Neuronal stem cell (in vitro differentiated cells): ENCODE data around the gene CLTCL1.
"Not testable (repeated sequence)": the region's sequence is repeated elsewhere in the genome, so short reads cannot be mapped to it uniquely, and the experiment has no call there.

Source experiments
- DNase-seq: peaks from one replicate; pipeline ENCODE4 v3.0.0-alpha.2; 2013; ENCODE audit warnings: low spot score
- H2AFZ ChIP-seq: one replicate; pipeline ENCODE4 v1.6.1; 2013; ENCODE audit warnings: mild to moderate bottlenecking, low read length, inconsistent platforms
- H2AK5ac ChIP-seq: 2 replicates; pipeline ENCODE4 v1.6.1; 2013; ENCODE audit warnings: low read depth, mild to moderate bottlenecking, inconsistent platforms, low read length, moderate library complexity, mixed read lengths
- H2BK120ac ChIP-seq: 2 replicates; pipeline ENCODE4 v1.6.1; 2013; ENCODE audit warnings: low read depth, mild to moderate bottlenecking, inconsistent platforms, low read length, moderate library complexity, mixed read lengths
- H2BK12ac ChIP-seq: one replicate; pipeline ENCODE4 v1.6.1; 2013; ENCODE audit warnings: low read length, inconsistent platforms
- H2BK15ac ChIP-seq: 2 replicates; pipeline ENCODE4 v1.6.1; 2013; ENCODE audit warnings: mild to moderate bottlenecking, low read length, inconsistent platforms, mixed read lengths
- H2BK5ac ChIP-seq: one replicate; pipeline ENCODE4 v1.6.1; 2013; ENCODE audit warnings: inconsistent platforms, mild to moderate bottlenecking, low read length, moderate library complexity
- H3K14ac ChIP-seq: one replicate; pipeline ENCODE4 v1.6.1; 2013; ENCODE audit warnings: low read length, inconsistent platforms
- H3K18ac ChIP-seq: 2 replicates; pipeline ENCODE4 v1.6.1; 2013; ENCODE audit warnings: low read length, inconsistent platforms
- H3K23ac ChIP-seq: 2 replicates; pipeline ENCODE4 v1.6.1; 2013; ENCODE audit warnings: low read depth, mild to moderate bottlenecking, mixed read lengths, low read length, inconsistent platforms; ENCODE audit not compliant: poor library complexity
- H3K27ac ChIP-seq: replicated peaks from 3 replicates; pipeline ENCODE4 v1.5.1; 2013; ENCODE audit warnings: low read length, inconsistent platforms
- H3K27me3 ChIP-seq, 3 experiments: 2 replicates each; pipeline ENCODE4 v1.6.1; 2013; ENCODE audit warnings: low read length in 3 of 3, mild to moderate bottlenecking in 2 of 3, inconsistent platforms in 1 of 3, low read depth in 1 of 3, mixed read lengths in 1 of 3, moderate library complexity in 1 of 3; ENCODE audit not compliant: control insufficient read depth in 3 of 3, insufficient read depth in 3 of 3
- H3K36me3 ChIP-seq, 2 donors: replicated peaks in 1 of 2; 2 replicates each; pipeline ENCODE4 v1.6.1; 2013; ENCODE audit warnings: low read length in 2 of 2; ENCODE audit not compliant: control insufficient read depth in 2 of 2, insufficient read depth in 2 of 2
- H3K4ac ChIP-seq: 2 replicates; pipeline ENCODE4 v1.6.1; 2013; ENCODE audit warnings: inconsistent platforms, mild to moderate bottlenecking, low read length, moderate library complexity
- H3K4me1 ChIP-seq, 2 donors: 1 replicate in 1 of 2; 2 replicates in 1 of 2; pipeline ENCODE4 v1.6.1; 2013; ENCODE audit warnings: low read length in 2 of 2, low read depth in 1 of 2; ENCODE audit not compliant: control insufficient read depth in 2 of 2, insufficient read depth in 1 of 2
- H3K4me2 ChIP-seq: one replicate; pipeline ENCODE4 v1.6.1; 2013; ENCODE audit warnings: mild to moderate bottlenecking, low read length, inconsistent platforms; ENCODE audit not compliant: insufficient read depth, poor library complexity, severe bottlenecking
- H3K4me3 ChIP-seq, 2 donors: 2 replicates each; pipeline ENCODE4 v1.5.1; 2013; ENCODE audit warnings: low read length in 2 of 2, mild to moderate bottlenecking in 2 of 2, inconsistent platforms in 1 of 2, moderate library complexity in 1 of 2
- H3K79me1 ChIP-seq: one replicate; pipeline ENCODE4 v1.6.1; 2013; ENCODE audit warnings: low read depth, mild to moderate bottlenecking, inconsistent platforms, low read length, moderate library complexity
- H3K9ac ChIP-seq: one replicate; pipeline ENCODE4 v1.6.1; 2013; ENCODE audit warnings: mild to moderate bottlenecking, low read depth, low read length, inconsistent platforms; ENCODE audit not compliant: poor library complexity
- H3K9me3 ChIP-seq, 2 donors: replicated peaks in 1 of 2; 2 replicates each; pipeline versions ENCODE3 to v1.6.1; 2013; ENCODE audit warnings: low read length in 2 of 2, mild to moderate bottlenecking in 2 of 2, inconsistent platforms in 1 of 2, low read depth in 1 of 2, mixed read lengths in 1 of 2, moderate library complexity in 1 of 2; ENCODE audit not compliant: control insufficient read depth in 2 of 2, insufficient read depth in 1 of 2
- H4K8ac ChIP-seq: one replicate; pipeline ENCODE4 v1.6.1; 2013; ENCODE audit warnings: low read depth, mild to moderate bottlenecking, inconsistent platforms, low read length, moderate library complexity
- H4K91ac ChIP-seq: one replicate; pipeline ENCODE4 v1.6.1; 2013; ENCODE audit warnings: low read length, low read depth, mild to moderate bottlenecking, inconsistent platforms; ENCODE audit not compliant: poor library complexity
- WGBS, 2 donors: extraction: QIAGEN DNeasy Blood & Tissue Kit; methylation state at CpG; one replicate each; pipeline ENCODE4 v1.1.7; 2013; ENCODE audit warnings: missing lambda C conversion rate in 2 of 2, mixed read lengths in 1 of 2; ENCODE audit not compliant: insufficient read length in 2 of 2, insufficient replicate concordance in 1 of 2; ENCODE audit errors: extremely low coverage in 2 of 2; 5-methylcytosine and 5-hydroxymethylcytosine counted together

CLTCL1 gene

DNA sequence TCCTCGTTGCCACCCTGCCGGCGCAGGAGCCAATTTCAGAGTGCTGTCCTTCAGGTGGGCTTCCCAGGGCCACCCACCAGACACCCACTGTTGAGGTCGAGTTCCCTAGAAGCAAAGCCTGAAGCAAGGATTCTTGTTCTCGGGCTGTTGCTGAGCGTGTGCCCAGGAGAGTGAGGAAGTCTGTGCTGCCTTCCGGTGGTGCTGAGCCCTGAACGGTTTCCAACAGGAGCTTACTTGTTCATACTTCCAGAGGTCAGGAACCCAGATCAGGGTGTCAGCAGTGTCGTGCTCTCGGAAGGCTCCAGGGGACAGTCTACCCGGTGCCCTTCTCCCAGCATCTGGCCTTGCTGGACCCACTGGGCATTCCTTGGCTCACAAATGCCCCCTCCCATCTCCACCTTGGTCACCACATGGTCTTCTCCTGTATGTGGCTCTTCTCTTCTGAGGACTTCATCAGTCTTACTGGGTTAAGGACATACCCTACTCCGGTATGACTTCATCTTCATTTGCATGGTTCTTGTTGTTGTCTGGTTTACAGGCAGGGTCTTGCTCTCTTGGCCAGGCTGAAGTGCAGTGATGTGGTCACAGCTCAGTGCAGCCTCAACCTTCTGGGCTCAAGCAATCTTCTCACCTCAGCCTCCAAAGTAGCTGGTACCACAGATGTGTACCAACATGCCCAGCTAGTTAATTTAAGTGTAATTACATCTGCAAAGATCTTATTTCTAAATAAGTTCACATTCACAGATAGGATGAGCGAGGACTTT, 124.2 kb downstream of the CLTCL1 start:
- no peaks in the 10 kb centered on the region for H3K36me3 ChIP-seq
- peaks cover 5 to 14% of the 10 kb centered on the region in 2 donors for H3K4me1 ChIP-seq
- H3K14ac ChIP-seq: no peak overlapping the region
- no peak overlapping the region for H2BK15ac ChIP-seq
- H3K79me1 ChIP-seq: peaks cover 7% of the 10 kb centered on the region
- H2AK5ac ChIP-seq: no peak overlapping the region
- no CpG with 5 or more reads among the region's 13 CpGs for WGBS, 2 donors
- H2BK5ac ChIP-seq: no peak overlapping the region
- peaks cover 7 to 49% (median 45%) of the 10 kb centered on the region in 3 experiments for H3K27me3 ChIP-seq
- no peak overlapping the region for H3K4ac ChIP-seq
- H3K18ac ChIP-seq: no peak overlapping the region
- H3K9ac ChIP-seq: no peak overlapping the region
- H3K23ac ChIP-seq: peak overlapping the region; percentile 89
- DNase-seq: no peak
- no peak overlapping the region for H3K27ac ChIP-seq
- no peak overlapping the region for H4K91ac ChIP-seq
- no peak overlapping the region for H3K4me3 ChIP-seq
- H4K8ac ChIP-seq: no peak overlapping the region
- no peak overlapping the region for H2BK12ac ChIP-seq
- no peak overlapping the region for H2BK120ac ChIP-seq
- H3K9me3 ChIP-seq: peaks cover 0 to 2% of the 10 kb centered on the region in 2 donors
- H2AFZ ChIP-seq: no peak overlapping the region
- H3K4me2 ChIP-seq: no peak overlapping the region

DNA sequence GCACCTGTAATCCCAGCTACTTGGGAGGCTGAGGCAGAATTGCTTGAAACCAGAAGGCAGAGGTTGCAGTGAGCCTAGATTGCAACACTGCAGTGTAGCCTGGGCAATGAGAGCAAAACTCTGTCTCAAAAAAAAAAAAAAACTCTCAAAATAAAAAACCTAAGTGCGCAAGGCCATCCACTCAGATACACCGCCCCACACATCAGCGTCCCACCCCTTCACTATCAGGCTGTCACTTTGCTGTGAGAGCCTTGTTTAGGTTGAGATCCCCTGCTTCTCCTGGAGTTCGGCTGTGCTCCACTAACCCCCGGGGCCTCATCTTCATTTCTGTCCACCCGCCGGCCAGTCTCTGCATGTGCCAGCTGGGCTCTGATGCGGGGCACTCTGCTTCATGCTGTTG, 125.1 kb downstream of the CLTCL1 start:
- Histone ChIP-seq H2BK12ac (no peak overlapping the region), H3K36me3 (no peaks in the 10 kb centered on the region), H3K4me1 (peaks cover 3 to 12% of the 10 kb centered on the region in 2 donors), H3K14ac (no peak overlapping the region), H2AFZ (no peak overlapping the region), H3K4me3 (no peak overlapping the region), H3K79me1 (no peaks in the 10 kb centered on the region), H3K18ac (no peak overlapping the region), H2AK5ac (no peak overlapping the region), H3K27me3 (peaks cover 7 to 52% (median 50%) of the 10 kb centered on the region in 3 experiments), H3K4ac (no peak overlapping the region), H2BK5ac (no peak overlapping the region), H3K9me3 (peaks cover 0 to 2% of the 10 kb centered on the region in 2 donors), H2BK15ac (no peak overlapping the region), H2BK120ac (no peak overlapping the region), H3K9ac (no peak overlapping the region), H4K8ac (no peak overlapping the region), H3K4me2 (no peak overlapping the region), H3K23ac (peak overlapping the region; percentile 89), H4K91ac (no peak overlapping the region), H3K27ac (no peak overlapping the region)
- no CpG with 5 or more reads among the region's 8 CpGs for WGBS, 2 donors
- no peak for DNase-seq

GRCh38 chr22:19164425-19164824, 127.1 kb downstream of the CLTCL1 start:
- no peak overlapping the region for H2AFZ ChIP-seq
- no peak for DNase-seq
- no peak overlapping the region for H3K18ac ChIP-seq
- no peak overlapping the region for H2BK120ac ChIP-seq
- H4K91ac ChIP-seq: no peak overlapping the region
- H2BK5ac ChIP-seq: no peak overlapping the region
- no peak overlapping the region for H3K14ac ChIP-seq
- H3K79me1 ChIP-seq: no peaks in the 10 kb centered on the region
- no peak overlapping the region for H2AK5ac ChIP-seq
- H3K27ac ChIP-seq: no peak overlapping the region
- H3K9ac ChIP-seq: no peak overlapping the region
- H3K4me3 ChIP-seq: no peak overlapping the region
- WGBS, 2 donors: no CpG with 5 or more reads among the region's 6 CpGs
- H3K36me3 ChIP-seq: no peaks in the 10 kb centered on the region
- no peaks in the 10 kb centered on the region for H3K4me1 ChIP-seq
- H3K9me3 ChIP-seq: peaks cover 0 to 2% of the 10 kb centered on the region in 2 donors
- H3K4ac ChIP-seq: no peak overlapping the region
- no peak overlapping the region for H3K23ac ChIP-seq
- H2BK15ac ChIP-seq: no peak overlapping the region
- H2BK12ac ChIP-seq: no peak overlapping the region
- H3K27me3 ChIP-seq: peaks cover 4 to 44% (median 35%) of the 10 kb centered on the region in 3 experiments
- H3K4me2 ChIP-seq: no peak overlapping the region
- H4K8ac ChIP-seq: no peak overlapping the region

DNA sequence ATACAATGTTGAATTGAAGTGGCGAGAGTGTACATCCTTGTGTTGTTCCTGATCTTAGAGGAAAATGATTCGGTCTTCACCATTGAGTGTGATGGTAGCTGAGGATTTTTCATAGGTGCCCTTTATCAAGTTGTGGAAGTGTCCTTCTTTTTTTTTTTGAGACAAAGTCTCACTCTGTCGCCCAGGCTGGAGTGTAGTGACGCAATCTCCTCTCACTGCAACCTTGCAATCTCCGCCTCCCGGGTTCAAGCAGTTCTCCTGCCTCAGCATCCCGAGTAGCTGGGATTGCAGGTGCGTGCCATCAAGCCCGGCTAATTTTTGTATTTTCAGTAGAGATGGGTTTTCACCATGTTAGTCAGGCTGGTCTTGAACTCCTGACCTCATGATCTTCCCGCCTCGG, 132.9 kb downstream of the CLTCL1 start:
- H3K14ac ChIP-seq, H3K27ac ChIP-seq: not testable (repeated sequence)
- WGBS, 2 donors: no CpG with 5 or more reads among the region's 11 CpGs

More for the DNA sequence above, 132.9 kb downstream of the CLTCL1 start:
- H3K4me3 ChIP-seq, H3K18ac ChIP-seq, H3K4me2 ChIP-seq, H2AFZ ChIP-seq, H4K8ac ChIP-seq, H3K4me1 ChIP-seq, H2BK5ac ChIP-seq, H2AK5ac ChIP-seq, H3K36me3 ChIP-seq, H2BK120ac ChIP-seq, H2BK15ac ChIP-seq, DNase-seq, H3K9ac ChIP-seq, H3K79me1 ChIP-seq, H2BK12ac ChIP-seq, H4K91ac ChIP-seq, H3K23ac ChIP-seq, H3K9me3 ChIP-seq, H3K4ac ChIP-seq: not testable (repeated sequence)
- peaks cover 0 to 22% (median 11%) of the 10 kb centered on the region in 3 experiments for H3K27me3 ChIP-seq
